Upper lobe of left lung (tissue), 6 donors: ENCODE data around the gene CFAP73. TPM values are rescaled to one million over a fixed set of nuclear protein-coding genes. Genes with fewer than 3 reads are reported as not detected.

Source experiments
- ATAC-seq, 2 donors: fragments of 200-7000 bp; cut with Tn5 transposase; one replicate each; pipeline ENCODE4 v1.9.1; 2022; ENCODE audit warnings: mild to moderate bottlenecking in 2 of 2, moderate library complexity in 2 of 2; ENCODE audit not compliant: low FRiP score in 2 of 2
- DNase-seq, 2 donors: peaks; one replicate each; pipeline ENCODE4 v3.0.0-alpha.2; 2019 to 2020
- H3K27ac ChIP-seq, 4 donors: fragments of 200-600 bp; sonication (generic); one replicate each; pipeline ENCODE4 v1.5.1; 2016 to 2019
- H3K27me3 ChIP-seq, 4 donors: fragments of 200-600 bp; sonication (generic); one replicate each; pipeline ENCODE4 v1.5.1; 2017 to 2019
- H3K36me3 ChIP-seq, 4 donors: fragments of 200-600 bp; sonication (generic); one replicate each; pipeline ENCODE4 v1.5.1; 2016 to 2019
- H3K4me1 ChIP-seq, 4 donors: fragments of 200-600 bp; sonication (generic); one replicate each; pipeline ENCODE4 v1.5.1; 2018 to 2019
- H3K4me3 ChIP-seq, 4 donors: fragments of 200-600 bp; sonication (generic); one replicate each; pipeline ENCODE4 v1.5.1; 2017 to 2019; ENCODE audit warnings: mild to moderate bottlenecking in 2 of 4, moderate library complexity in 1 of 4
- H3K9me3 ChIP-seq, 4 donors: fragments of 200-600 bp; sonication (generic); one replicate each; pipeline ENCODE4 v1.5.1; 2018 to 2019
- EP300 ChIP-seq, 4 donors: sonication (generic); formaldehyde crosslinking; IDR thresholded peaks; one replicate each; pipeline ENCODE4 v1.5.1; 2017; ENCODE audit warnings: antibody characterized with exemption in 4 of 4, control low read depth in 2 of 4
- POLR2A ChIP-seq, 4 donors: fragments of 450-650 bp; IDR thresholded peaks; one replicate each; pipeline ENCODE4 v1.5.1; 2016 to 2017; ENCODE audit warnings: antibody characterized with exemption in 4 of 4, mild to moderate bottlenecking in 2 of 4
- POLR2AphosphoS5 ChIP-seq, 2 donors: sonication (generic); formaldehyde crosslinking; IDR thresholded peaks; one replicate each; pipeline ENCODE4 v1.5.1; 2017; ENCODE audit warnings: antibody characterized with exemption in 2 of 2
- WGBS, 2 donors: methylation state at CpG; one replicate each; pipeline ENCODE4 v1.1.5; 2017 to 2018; 5-methylcytosine and 5-hydroxymethylcytosine counted together
- total RNA-seq, 6 donors: library from RNA; depleted of rRNA in 4 of 6; stranded (reverse); fragments of >200 nt in 4 of 6; gene quantifications; one replicate each; pipeline versions ENCODE4 v1.1.0 to v1.2.1, GENCODE V29; 2016 to 2021
- TF ChIP-seq, protein P1 (sequence below), 6 experiments: fragments of 450-650 bp in 4 of 6; fragments of 200-600 bp in 2 of 6; sonication (generic) in 2 of 6; IDR thresholded peaks; one replicate each; pipeline ENCODE4 v1.5.1; 2016 to 2019; ENCODE audit warnings: antibody characterized with exemption in 6 of 6
- donor health status: DM: no; HTN: no; CAD: no; lungs with moderate emphysema.
- donor health status: DM: no; HTN: yes; CAD: no; lungs with severe emphysema.

Gene CFAP73
- total RNA-seq, 6 donors from 2014 or later: 0.97 to 34.1 (median 15.4) TPM

- H3K4me1 ChIP-seq: peaks cover 0 to 14% (median 11%) of the 10 kb centered on the region in 4 donors
- ATAC-seq (no peak), DNase-seq (no peak)
- H3K4me3 ChIP-seq: no peak overlapping the region
- no peaks in the 10 kb centered on the region for H3K36me3 ChIP-seq
- no peak for TF ChIP-seq POLR2A (IDR thresholded peaks at IDR 0.05)
- TF ChIP-seq EP300 (IDR thresholded peaks at IDR 0.05): no peak
- TF ChIP-seq, protein P1, sequence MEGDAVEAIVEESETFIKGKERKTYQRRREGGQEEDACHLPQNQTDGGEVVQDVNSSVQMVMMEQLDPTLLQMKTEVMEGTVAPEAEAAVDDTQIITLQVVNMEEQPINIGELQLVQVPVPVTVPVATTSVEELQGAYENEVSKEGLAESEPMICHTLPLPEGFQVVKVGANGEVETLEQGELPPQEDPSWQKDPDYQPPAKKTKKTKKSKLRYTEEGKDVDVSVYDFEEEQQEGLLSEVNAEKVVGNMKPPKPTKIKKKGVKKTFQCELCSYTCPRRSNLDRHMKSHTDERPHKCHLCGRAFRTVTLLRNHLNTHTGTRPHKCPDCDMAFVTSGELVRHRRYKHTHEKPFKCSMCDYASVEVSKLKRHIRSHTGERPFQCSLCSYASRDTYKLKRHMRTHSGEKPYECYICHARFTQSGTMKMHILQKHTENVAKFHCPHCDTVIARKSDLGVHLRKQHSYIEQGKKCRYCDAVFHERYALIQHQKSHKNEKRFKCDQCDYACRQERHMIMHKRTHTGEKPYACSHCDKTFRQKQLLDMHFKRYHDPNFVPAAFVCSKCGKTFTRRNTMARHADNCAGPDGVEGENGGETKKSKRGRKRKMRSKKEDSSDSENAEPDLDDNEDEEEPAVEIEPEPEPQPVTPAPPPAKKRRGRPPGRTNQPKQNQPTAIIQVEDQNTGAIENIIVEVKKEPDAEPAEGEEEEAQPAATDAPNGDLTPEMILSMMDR (IDR thresholded peaks at IDR 0.05): no peak
- TF ChIP-seq POLR2AphosphoS5 (IDR thresholded peaks at IDR 0.05): no peak
- no peaks in the 10 kb centered on the region for H3K9me3 ChIP-seq
- H3K27ac ChIP-seq: no peak overlapping the region
- WGBS, 2 donors: 78% methylated on average over 4 to 5 of the region's 6 CpGs
- peaks cover 0 to 10% (median 0%) of the 10 kb centered on the region in 4 donors for H3K27me3 ChIP-seq
Measured at GRCh38 chr12:113133036-113133435, 16.5 kb upstream of the CFAP73 start.

DNA sequence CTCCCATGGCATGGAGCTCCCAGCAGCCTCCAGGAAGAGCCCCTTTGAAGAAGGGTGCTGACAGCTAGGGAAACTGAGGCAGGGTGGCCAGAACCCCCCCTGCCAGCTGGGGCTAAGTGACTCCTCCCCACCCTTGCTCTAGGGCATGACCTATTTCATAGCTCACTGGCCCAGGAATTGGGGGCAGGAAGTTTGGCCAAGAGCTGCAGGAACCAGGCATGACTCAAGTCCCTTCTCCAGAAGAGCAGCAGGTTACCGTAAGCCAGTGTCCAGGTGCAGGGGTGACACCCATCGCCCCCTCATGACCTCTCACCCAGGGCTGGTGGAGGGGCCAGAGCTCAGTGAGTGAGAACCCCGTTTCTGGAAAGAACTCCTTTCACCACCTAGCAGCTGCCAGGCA lies 15.9 kb upstream of the CFAP73 start:
- no peaks in the 10 kb centered on the region for H3K36me3 ChIP-seq
- no peaks in the 10 kb centered on the region for H3K9me3 ChIP-seq
- no peak overlapping the region for H3K27ac ChIP-seq
- H3K4me3 ChIP-seq: no peak overlapping the region
- DNase-seq: no peak
- H3K4me1 ChIP-seq: peaks cover 0 to 14% (median 11%) of the 10 kb centered on the region in 4 donors
- no peak for ATAC-seq
- H3K27me3 ChIP-seq: peaks cover 0 to 10% (median 0%) of the 10 kb centered on the region in 4 donors
- WGBS, 2 donors: 51 to 76% methylated on average over 2 to 3 of the region's 3 CpGs
- TF ChIP-seq POLR2A (IDR thresholded peaks at IDR 0.05) (no peak), POLR2AphosphoS5 (IDR thresholded peaks at IDR 0.05) (no peak), EP300 (IDR thresholded peaks at IDR 0.05) (no peak)
- TF ChIP-seq, protein P1 (IDR thresholded peaks at IDR 0.05): no peak

DNA sequence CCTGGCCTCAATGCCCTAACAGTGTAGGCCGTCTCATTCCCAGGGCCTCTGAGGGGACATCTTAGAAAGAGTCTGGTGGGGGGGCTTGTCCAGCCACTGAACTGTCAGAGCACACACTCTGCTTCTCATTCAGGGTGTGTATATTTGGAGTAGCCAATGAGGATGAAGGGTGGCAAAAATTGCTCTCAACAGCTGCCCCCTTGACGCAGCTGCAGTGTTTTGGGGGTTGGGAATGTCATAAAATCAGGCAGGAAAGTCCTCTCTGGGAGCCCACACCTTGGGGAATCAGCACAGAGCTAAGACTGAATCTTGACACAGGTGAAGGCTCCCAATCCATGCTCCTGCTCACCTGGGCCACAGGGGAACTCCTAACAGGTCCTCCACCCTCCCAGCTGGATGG lies 15.5 kb upstream of the CFAP73 start:
- no peak overlapping the region for H3K27ac ChIP-seq
- no peak overlapping the region for H3K4me3 ChIP-seq
- 76 to 88% methylated on average over 2 of the region's 2 CpGs for WGBS, 2 donors

GRCh38 chr12:113134521-113134951 lies 15.0 kb upstream of the CFAP73 start:
- 20 to 63% methylated on average over 1 to 6 of the region's 6 CpGs for WGBS, 2 donors
- H3K27ac ChIP-seq: no peak overlapping the region
- no peak for ATAC-seq
- H3K36me3 ChIP-seq: no peaks in the 10 kb centered on the region
- TF ChIP-seq EP300 (IDR thresholded peaks at IDR 0.05) (no peak), POLR2A (IDR thresholded peaks at IDR 0.05) (no peak), POLR2AphosphoS5 (IDR thresholded peaks at IDR 0.05) (no peak)
- TF ChIP-seq, protein P1 (IDR thresholded peaks at IDR 0.05): no peak
- no peak for DNase-seq
- peaks cover 0 to 10% (median 0%) of the 10 kb centered on the region in 4 donors for H3K27me3 ChIP-seq
- H3K4me1 ChIP-seq: peaks cover 0 to 14% (median 11%) of the 10 kb centered on the region in 4 donors
- H3K9me3 ChIP-seq: no peaks in the 10 kb centered on the region
- H3K4me3 ChIP-seq: no peak overlapping the region

More for the DNA sequence above, 15.5 kb upstream of the CFAP73 start:
- ATAC-seq: no peak
- H3K27me3 ChIP-seq: peaks cover 0 to 10% (median 0%) of the 10 kb centered on the region in 4 donors
- peaks cover 0 to 14% (median 11%) of the 10 kb centered on the region in 4 donors for H3K4me1 ChIP-seq
- no peaks in the 10 kb centered on the region for H3K36me3 ChIP-seq
- no peak for TF ChIP-seq POLR2A (IDR thresholded peaks at IDR 0.05)
- no peak for TF ChIP-seq POLR2AphosphoS5 (IDR thresholded peaks at IDR 0.05)
- TF ChIP-seq, protein P1 (IDR thresholded peaks at IDR 0.05): no peak
- no peak for TF ChIP-seq EP300 (IDR thresholded peaks at IDR 0.05)
- no peaks in the 10 kb centered on the region for H3K9me3 ChIP-seq
- DNase-seq: no peak
